Liver (tissue), 9 donors: ENCODE measurements around the gene GPATCH8. TPM values are rescaled to one million over a fixed set of nuclear protein-coding genes. Genes with fewer than 3 reads are reported as not detected.
A peak's percentile ranks its signal among the peaks of the same experiment; 100 is the strongest.

Source experiments
- DNase-seq: peaks from one replicate; pipeline ENCODE4 v3.0.0-alpha.2; 2017; ENCODE audit warnings: low spot score
- H3K27ac ChIP-seq, 2 donors: one replicate each; pipeline ENCODE4 v1.7.0; 2013; ENCODE audit warnings: inconsistent platforms in 2 of 2, low read length in 2 of 2, control low read depth in 1 of 2, low read depth in 1 of 2, mild to moderate bottlenecking in 1 of 2
- H3K27me3 ChIP-seq, 4 donors: one replicate each; pipeline versions ENCODE4 v1.6.1 to v1.7.0; 2013; ENCODE audit warnings: low read length in 3 of 4, inconsistent platforms in 1 of 4, mild to moderate bottlenecking in 1 of 4, moderate library complexity in 1 of 4; ENCODE audit not compliant: control insufficient read depth in 4 of 4, insufficient read depth in 4 of 4
- H3K36me3 ChIP-seq, 4 donors: one replicate each; pipeline versions ENCODE4 v1.6.1 to v1.7.0; 2013; ENCODE audit warnings: low read length in 3 of 4, mild to moderate bottlenecking in 3 of 4, low read depth in 1 of 4, moderate library complexity in 1 of 4; ENCODE audit not compliant: control insufficient read depth in 4 of 4, insufficient read depth in 3 of 4
- H3K4me1 ChIP-seq, 4 donors: one replicate each; pipeline versions ENCODE4 v1.6.1 to v1.7.0; 2013; ENCODE audit warnings: low read length in 3 of 4, mild to moderate bottlenecking in 3 of 4, moderate library complexity in 1 of 4; ENCODE audit not compliant: control insufficient read depth in 4 of 4, insufficient read depth in 4 of 4
- H3K4me3 ChIP-seq, 3 donors: one replicate each; pipeline versions ENCODE4 v1.6.1 to v1.7.0; 2013; ENCODE audit warnings: low read length in 3 of 3, control low read depth in 1 of 3, low read depth in 1 of 3, mild to moderate bottlenecking in 1 of 3
- H3K9ac ChIP-seq, 2 donors: one replicate each; pipeline ENCODE4 v1.7.0; 2013; ENCODE audit warnings: low read length in 2 of 2, mild to moderate bottlenecking in 2 of 2, moderate library complexity in 2 of 2, control low read depth in 1 of 2, low read depth in 1 of 2
- H3K9me3 ChIP-seq, 4 donors: one replicate each; pipeline versions ENCODE4 v1.6.1 to v1.7.0; 2013; ENCODE audit warnings: low read length in 3 of 4; ENCODE audit not compliant: control insufficient read depth in 4 of 4
- EGR1 ChIP-seq, 2 donors: IDR thresholded peaks; 2 replicates each; pipeline ENCODE4 v1.6.1; 2016 to 2018; ENCODE audit warnings: antibody characterized with exemption in 2 of 2, low read depth in 2 of 2
- FOXA1 ChIP-seq: IDR thresholded peaks from 2 replicates; pipeline ENCODE4 v1.6.1; 2016; ENCODE audit warnings: antibody characterized with exemption
- FOXA2 ChIP-seq: IDR thresholded peaks from 2 replicates; pipeline ENCODE4 v1.6.1; 2016; ENCODE audit warnings: antibody characterized with exemption
- GABPA ChIP-seq, 2 donors: IDR thresholded peaks in 1 of 2; conservative IDR thresholded peaks in 1 of 2; 2 replicates each; pipeline ENCODE4 v1.6.1; 2016; ENCODE audit warnings: antibody characterized with exemption in 2 of 2, mild to moderate bottlenecking in 1 of 2, moderate library complexity in 1 of 2
- HNF4A ChIP-seq, 2 donors: conservative IDR thresholded peaks; 2 replicates each; pipeline ENCODE4 v1.6.1; 2016; ENCODE audit warnings: antibody characterized with exemption in 2 of 2, mild to moderate bottlenecking in 2 of 2
- HNF4G ChIP-seq: IDR thresholded peaks from 2 replicates; pipeline ENCODE4 v1.6.1; 2016; ENCODE audit warnings: antibody characterized with exemption
- JUND ChIP-seq, 2 donors: IDR thresholded peaks; 2 replicates each; pipeline ENCODE4 v1.6.1; 2016; ENCODE audit warnings: antibody characterized with exemption in 2 of 2
- NR2F2 ChIP-seq: IDR thresholded peaks from 2 replicates; pipeline ENCODE4 v1.6.1; 2016; ENCODE audit warnings: antibody characterized with exemption
- RAD21 ChIP-seq, 2 donors: IDR thresholded peaks; 2 replicates each; pipeline ENCODE4 v1.6.1; 2016; ENCODE audit warnings: antibody characterized with exemption in 2 of 2, mild to moderate bottlenecking in 2 of 2
- RXRA ChIP-seq, 2 donors: IDR thresholded peaks; 2 replicates each; pipeline ENCODE4 v1.6.1; 2017 to 2018; ENCODE audit warnings: antibody characterized with exemption in 2 of 2, mild to moderate bottlenecking in 1 of 2
- SP1 ChIP-seq: IDR thresholded peaks from 2 replicates; pipeline ENCODE4 v1.6.1; 2018; ENCODE audit warnings: antibody characterized with exemption, mild to moderate bottlenecking
- TAF1 ChIP-seq: conservative IDR thresholded peaks from 2 replicates; pipeline ENCODE4 v1.6.1; 2016; ENCODE audit warnings: antibody characterized with exemption, mild to moderate bottlenecking
- YY1 ChIP-seq: IDR thresholded peaks from 2 replicates; pipeline ENCODE4 v1.6.1; 2016; ENCODE audit warnings: antibody characterized with exemption, mild to moderate bottlenecking
- WGBS: extraction: QIAGEN DNeasy Blood & Tissue Kit; methylation state at CpG from one replicate; pipeline ENCODE4 v1.1.7; 2013; 5-methylcytosine and 5-hydroxymethylcytosine counted together
- polyA plus RNA-seq, 2 donors: library from polyadenylated mRNA; stranded (reverse) in 1 of 2; unstranded in 1 of 2; fragments of 200-250 nt in 1 of 2; fragments of >200 nt in 1 of 2; fragmentation: Nextera tagmentation in 1 of 2; extraction: Ambion mirVana in 1 of 2; gene quantifications; one replicate each; pipeline versions ENCODE4 v1.2.1 to v1.2.3, GENCODE V29; 2013 to 2015
- total RNA-seq, 2 donors: library from RNA; depleted of rRNA; stranded (reverse); fragments of >200 nt; gene quantifications; one replicate each; pipeline ENCODE4 v1.2.3, GENCODE V29; 2014
- TF ChIP-seq, protein P1 (sequence below): IDR thresholded peaks from 2 replicates; pipeline ENCODE4 v1.6.1; 2016; ENCODE audit warnings: antibody characterized with exemption
- TF ChIP-seq, protein P2 (sequence below): IDR thresholded peaks from 2 replicates; pipeline ENCODE4 v1.6.1; 2016; ENCODE audit warnings: antibody characterized with exemption
- TF ChIP-seq, protein P3 (sequence below): IDR thresholded peaks from 2 replicates; pipeline ENCODE4 v1.6.1; 2016; ENCODE audit warnings: antibody characterized with exemption
- TF ChIP-seq, protein P4 (sequence below): IDR thresholded peaks from 2 replicates; pipeline ENCODE4 v1.6.1; 2016; ENCODE audit warnings: antibody characterized with exemption, mild to moderate bottlenecking
- TF ChIP-seq, protein P5 (sequence below): fragments of 150-350 bp; IDR thresholded peaks from 2 replicates; pipeline ENCODE4 v1.5.1; 2017; ENCODE audit warnings: improper control_type of control experiment, low read depth, low read length; ENCODE audit not compliant: missing input control
- donor health status: healthy.
- donor health status: healthy.
- donor health status: healthy.
- donor health status: healthy.
- donor health status: healthy.

GPATCH8 gene
- total and polyA plus RNA-seq, 4 donors, result 4.2 to 21.8 (median 9.9) TPM

DNA sequence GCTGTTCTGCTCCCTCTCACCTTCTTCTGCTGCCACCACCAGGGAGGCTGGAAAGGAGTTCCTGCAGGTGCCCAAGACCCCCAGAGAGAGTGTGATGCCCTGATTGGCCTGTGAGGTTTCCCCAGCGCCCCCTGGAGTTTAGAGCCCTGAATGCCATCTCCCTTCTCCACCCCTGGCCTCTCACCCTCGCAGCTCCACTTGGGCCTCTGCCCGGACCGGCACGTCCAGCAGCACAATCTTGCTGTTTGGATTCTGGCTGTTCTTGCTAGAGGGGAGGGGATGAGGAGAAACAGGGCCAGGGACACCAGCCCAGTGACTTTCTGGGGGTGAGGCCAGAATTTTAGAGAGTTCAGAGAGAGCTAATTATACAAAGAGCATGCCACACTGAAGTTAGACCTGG is 127.1 kb downstream of the GPATCH8 start:
- H3K27me3 ChIP-seq, result no peaks in the 10 kb centered on the region
- TF ChIP-seq RXRA (IDR thresholded peaks at IDR 0.05), result no peak
- TF ChIP-seq NR2F2, result peak; percentile 74
- H3K9me3 ChIP-seq, result no peaks in the 10 kb centered on the region
- no peaks in the 10 kb centered on the region for H3K36me3 ChIP-seq
- no peak overlapping the region for H3K27ac ChIP-seq
- no peaks in the 10 kb centered on the region for H3K4me1 ChIP-seq
- WGBS, result 12% methylated on average over 5 of the region's 5 CpGs
- H3K4me3 ChIP-seq, result no peak overlapping the region
- no peak for DNase-seq
- H3K9ac ChIP-seq, result no peak overlapping the region

DNA sequence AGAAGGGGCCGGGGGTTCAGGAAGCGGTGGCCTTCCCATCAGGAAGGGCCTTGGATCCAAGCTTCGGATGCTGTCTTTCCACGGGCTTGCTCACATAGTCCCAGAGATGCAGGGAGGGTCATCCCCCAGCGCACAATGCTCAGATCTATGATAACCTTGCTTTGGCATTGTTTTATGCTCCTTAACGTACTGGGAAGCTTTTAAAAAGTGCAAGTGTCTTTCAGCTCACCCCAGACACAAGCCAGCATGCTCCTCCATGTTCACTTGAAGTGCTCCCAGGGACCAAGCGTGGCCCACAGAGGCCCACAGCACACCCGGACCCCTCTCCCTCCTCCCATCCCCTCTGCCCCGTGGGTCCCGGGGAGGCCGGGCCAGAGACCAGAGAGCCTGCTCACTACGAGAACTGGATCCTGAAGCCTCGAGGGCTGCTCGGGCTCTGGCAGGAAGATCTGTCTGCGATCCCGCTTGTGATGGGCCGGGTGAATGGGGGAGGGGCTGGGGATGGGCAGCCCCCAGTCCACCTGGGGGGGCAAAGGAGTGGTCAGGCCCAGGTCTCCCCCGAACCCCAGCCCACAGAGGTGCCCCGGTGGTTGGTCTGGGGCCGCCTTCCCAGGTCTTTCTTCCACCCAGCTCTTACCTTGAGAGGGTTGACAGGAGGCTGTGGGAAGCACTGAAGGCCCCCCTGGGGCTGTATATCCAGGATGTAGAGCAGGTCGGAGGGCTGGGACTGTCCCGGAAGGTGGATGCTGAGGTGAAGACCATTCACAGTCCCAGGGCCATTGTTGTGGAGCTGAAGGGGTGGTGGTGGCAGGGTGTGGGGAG is 127.8 kb downstream of the GPATCH8 start:
- WGBS, result 35% methylated on average over 22 of the region's 22 CpGs
- no peak overlapping the region for H3K4me3 ChIP-seq
- no peaks in the 10 kb centered on the region for H3K36me3 ChIP-seq
- H3K4me1 ChIP-seq, result no peaks in the 10 kb centered on the region
- no peak overlapping the region for H3K9ac ChIP-seq
- no peak overlapping the region for H3K27ac ChIP-seq
- TF ChIP-seq HNF4G, result no peak
- TF ChIP-seq, protein P1, sequence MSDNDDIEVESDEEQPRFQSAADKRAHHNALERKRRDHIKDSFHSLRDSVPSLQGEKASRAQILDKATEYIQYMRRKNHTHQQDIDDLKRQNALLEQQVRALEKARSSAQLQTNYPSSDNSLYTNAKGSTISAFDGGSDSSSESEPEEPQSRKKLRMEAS, result no peak
- TF ChIP-seq, protein P2, sequence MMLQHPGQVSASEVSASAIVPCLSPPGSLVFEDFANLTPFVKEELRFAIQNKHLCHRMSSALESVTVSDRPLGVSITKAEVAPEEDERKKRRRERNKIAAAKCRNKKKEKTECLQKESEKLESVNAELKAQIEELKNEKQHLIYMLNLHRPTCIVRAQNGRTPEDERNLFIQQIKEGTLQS, result no peak
- no peak for TF ChIP-seq GABPA (IDR thresholded peaks at IDR 0.05 in 1 of 2, conservative IDR thresholded peaks at IDR 0.05 in 1 of 2)
- TF ChIP-seq, protein P3, sequence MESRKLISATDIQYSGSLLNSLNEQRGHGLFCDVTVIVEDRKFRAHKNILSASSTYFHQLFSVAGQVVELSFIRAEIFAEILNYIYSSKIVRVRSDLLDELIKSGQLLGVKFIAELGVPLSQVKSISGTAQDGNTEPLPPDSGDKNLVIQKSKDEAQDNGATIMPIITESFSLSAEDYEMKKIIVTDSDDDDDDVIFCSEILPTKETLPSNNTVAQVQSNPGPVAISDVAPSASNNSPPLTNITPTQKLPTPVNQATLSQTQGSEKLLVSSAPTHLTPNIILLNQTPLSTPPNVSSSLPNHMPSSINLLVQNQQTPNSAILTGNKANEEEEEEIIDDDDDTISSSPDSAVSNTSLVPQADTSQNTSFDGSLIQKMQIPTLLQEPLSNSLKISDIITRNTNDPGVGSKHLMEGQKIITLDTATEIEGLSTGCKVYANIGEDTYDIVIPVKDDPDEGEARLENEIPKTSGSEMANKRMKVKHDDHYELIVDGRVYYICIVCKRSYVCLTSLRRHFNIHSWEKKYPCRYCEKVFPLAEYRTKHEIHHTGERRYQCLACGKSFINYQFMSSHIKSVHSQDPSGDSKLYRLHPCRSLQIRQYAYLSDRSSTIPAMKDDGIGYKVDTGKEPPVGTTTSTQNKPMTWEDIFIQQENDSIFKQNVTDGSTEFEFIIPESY, result no peak
- TF ChIP-seq, protein P4, sequence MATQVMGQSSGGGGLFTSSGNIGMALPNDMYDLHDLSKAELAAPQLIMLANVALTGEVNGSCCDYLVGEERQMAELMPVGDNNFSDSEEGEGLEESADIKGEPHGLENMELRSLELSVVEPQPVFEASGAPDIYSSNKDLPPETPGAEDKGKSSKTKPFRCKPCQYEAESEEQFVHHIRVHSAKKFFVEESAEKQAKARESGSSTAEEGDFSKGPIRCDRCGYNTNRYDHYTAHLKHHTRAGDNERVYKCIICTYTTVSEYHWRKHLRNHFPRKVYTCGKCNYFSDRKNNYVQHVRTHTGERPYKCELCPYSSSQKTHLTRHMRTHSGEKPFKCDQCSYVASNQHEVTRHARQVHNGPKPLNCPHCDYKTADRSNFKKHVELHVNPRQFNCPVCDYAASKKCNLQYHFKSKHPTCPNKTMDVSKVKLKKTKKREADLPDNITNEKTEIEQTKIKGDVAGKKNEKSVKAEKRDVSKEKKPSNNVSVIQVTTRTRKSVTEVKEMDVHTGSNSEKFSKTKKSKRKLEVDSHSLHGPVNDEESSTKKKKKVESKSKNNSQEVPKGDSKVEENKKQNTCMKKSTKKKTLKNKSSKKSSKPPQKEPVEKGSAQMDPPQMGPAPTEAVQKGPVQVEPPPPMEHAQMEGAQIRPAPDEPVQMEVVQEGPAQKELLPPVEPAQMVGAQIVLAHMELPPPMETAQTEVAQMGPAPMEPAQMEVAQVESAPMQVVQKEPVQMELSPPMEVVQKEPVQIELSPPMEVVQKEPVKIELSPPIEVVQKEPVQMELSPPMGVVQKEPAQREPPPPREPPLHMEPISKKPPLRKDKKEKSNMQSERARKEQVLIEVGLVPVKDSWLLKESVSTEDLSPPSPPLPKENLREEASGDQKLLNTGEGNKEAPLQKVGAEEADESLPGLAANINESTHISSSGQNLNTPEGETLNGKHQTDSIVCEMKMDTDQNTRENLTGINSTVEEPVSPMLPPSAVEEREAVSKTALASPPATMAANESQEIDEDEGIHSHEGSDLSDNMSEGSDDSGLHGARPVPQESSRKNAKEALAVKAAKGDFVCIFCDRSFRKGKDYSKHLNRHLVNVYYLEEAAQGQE, result no peak
- no peak for TF ChIP-seq NR2F2
- no peak for TF ChIP-seq RXRA (IDR thresholded peaks at IDR 0.05)
- TF ChIP-seq RAD21 (IDR thresholded peaks at IDR 0.05), result no peak
- no peak for TF ChIP-seq EGR1 (IDR thresholded peaks at IDR 0.05; ENCODE audit: low read depth in 2 of 2)
- TF ChIP-seq TAF1, result no peak
- no peak for TF ChIP-seq SP1
- no peak for TF ChIP-seq JUND (IDR thresholded peaks at IDR 0.05)
- TF ChIP-seq FOXA2, result no peak
- TF ChIP-seq FOXA1, result no peak
- no peak for TF ChIP-seq HNF4A (conservative IDR thresholded peaks at IDR 0.05)
- no peak for TF ChIP-seq YY1
- TF ChIP-seq, protein P5, sequence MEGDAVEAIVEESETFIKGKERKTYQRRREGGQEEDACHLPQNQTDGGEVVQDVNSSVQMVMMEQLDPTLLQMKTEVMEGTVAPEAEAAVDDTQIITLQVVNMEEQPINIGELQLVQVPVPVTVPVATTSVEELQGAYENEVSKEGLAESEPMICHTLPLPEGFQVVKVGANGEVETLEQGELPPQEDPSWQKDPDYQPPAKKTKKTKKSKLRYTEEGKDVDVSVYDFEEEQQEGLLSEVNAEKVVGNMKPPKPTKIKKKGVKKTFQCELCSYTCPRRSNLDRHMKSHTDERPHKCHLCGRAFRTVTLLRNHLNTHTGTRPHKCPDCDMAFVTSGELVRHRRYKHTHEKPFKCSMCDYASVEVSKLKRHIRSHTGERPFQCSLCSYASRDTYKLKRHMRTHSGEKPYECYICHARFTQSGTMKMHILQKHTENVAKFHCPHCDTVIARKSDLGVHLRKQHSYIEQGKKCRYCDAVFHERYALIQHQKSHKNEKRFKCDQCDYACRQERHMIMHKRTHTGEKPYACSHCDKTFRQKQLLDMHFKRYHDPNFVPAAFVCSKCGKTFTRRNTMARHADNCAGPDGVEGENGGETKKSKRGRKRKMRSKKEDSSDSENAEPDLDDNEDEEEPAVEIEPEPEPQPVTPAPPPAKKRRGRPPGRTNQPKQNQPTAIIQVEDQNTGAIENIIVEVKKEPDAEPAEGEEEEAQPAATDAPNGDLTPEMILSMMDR, result no peak
- H3K9me3 ChIP-seq, result no peaks in the 10 kb centered on the region
- H3K27me3 ChIP-seq, result no peaks in the 10 kb centered on the region
- no peak for DNase-seq
